Parathyroid adenoma (tissue), 2 donors: ENCODE measurements around the gene NADK2.

Experiments
- H2AFZ ChIP-seq: fragments of 300-600 bp; sonication (generic); one replicate; pipeline ENCODE4 v1.7.0; 2017; ENCODE audit warnings: antibody characterized with exemption, mild to moderate bottlenecking
- H3K27ac ChIP-seq: fragments of 300-600 bp; sonication (generic); one replicate; pipeline ENCODE4 v1.7.0; 2017
- H3K27me3 ChIP-seq: fragments of 300-600 bp; sonication (generic); one replicate; pipeline ENCODE4 v1.7.0; 2017; ENCODE audit warnings: low read length; ENCODE audit not compliant: control insufficient read depth, insufficient read depth
- H3K36me3 ChIP-seq: fragments of 300-600 bp; sonication (generic); one replicate; pipeline ENCODE4 v1.7.0; 2017; ENCODE audit warnings: low read length; ENCODE audit not compliant: control insufficient read depth, insufficient read depth
- H3K4me1 ChIP-seq: fragments of 300-600 bp; sonication (generic); one replicate; pipeline ENCODE4 v1.7.0; 2017; ENCODE audit warnings: control low read depth
- H3K4me2 ChIP-seq: fragments of 300-600 bp; sonication (generic); one replicate; pipeline ENCODE4 v1.7.0; 2017; ENCODE audit warnings: low read length
- H3K4me3 ChIP-seq: fragments of 300-600 bp; sonication (generic); one replicate; pipeline ENCODE4 v1.7.0; 2017; ENCODE audit warnings: low read depth, low read length
- H3K79me2 ChIP-seq: fragments of 300-600 bp; sonication (generic); one replicate; pipeline ENCODE4 v1.7.0; 2017; ENCODE audit warnings: control low read depth
- H3K9ac ChIP-seq: fragments of 300-600 bp; sonication (generic); one replicate; pipeline ENCODE4 v1.7.0; 2017; ENCODE audit warnings: mild to moderate bottlenecking
- H3K9me3 ChIP-seq: fragments of 300-600 bp; sonication (generic); one replicate; pipeline ENCODE4 v1.7.0; 2017; ENCODE audit warnings: low read length; ENCODE audit not compliant: control insufficient read depth
- TF ChIP-seq, protein P1 (sequence below): fragments of 300-600 bp; sonication (generic); IDR thresholded peaks from one replicate; pipeline ENCODE4 v1.7.0; 2017; ENCODE audit warnings: antibody characterized with exemption, mild to moderate bottlenecking
- donor health status: primary hyperparathyroidism.

The NADK2 gene

DNA sequence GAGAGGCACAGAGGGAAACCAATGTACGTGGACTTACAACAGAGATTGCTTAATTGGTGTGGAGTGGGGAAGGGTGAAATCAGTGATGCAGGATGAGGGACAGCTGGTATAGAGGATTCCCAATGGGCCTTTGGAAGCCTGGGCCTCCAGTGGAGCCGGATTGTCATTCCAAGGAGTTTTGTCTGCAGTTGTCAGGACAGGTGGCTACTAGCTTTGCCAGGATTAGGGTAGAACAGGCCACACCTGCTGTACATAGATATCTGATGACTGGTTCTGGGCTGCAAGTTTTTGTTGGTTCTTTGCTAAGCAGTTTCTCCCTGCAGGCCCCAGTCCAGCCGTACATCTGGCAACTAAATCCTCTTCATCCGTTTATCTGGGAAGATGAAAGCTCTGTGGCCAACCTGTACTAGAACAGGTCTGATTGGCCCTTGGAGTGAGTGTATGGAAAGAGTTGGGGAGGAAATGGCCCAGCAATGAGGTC is 85.6 kb downstream of the NADK2 start:
- H3K27ac ChIP-seq: no peak overlapping the region
- H3K4me1 ChIP-seq: no peaks in the 10 kb centered on the region
- TF ChIP-seq, protein P1, sequence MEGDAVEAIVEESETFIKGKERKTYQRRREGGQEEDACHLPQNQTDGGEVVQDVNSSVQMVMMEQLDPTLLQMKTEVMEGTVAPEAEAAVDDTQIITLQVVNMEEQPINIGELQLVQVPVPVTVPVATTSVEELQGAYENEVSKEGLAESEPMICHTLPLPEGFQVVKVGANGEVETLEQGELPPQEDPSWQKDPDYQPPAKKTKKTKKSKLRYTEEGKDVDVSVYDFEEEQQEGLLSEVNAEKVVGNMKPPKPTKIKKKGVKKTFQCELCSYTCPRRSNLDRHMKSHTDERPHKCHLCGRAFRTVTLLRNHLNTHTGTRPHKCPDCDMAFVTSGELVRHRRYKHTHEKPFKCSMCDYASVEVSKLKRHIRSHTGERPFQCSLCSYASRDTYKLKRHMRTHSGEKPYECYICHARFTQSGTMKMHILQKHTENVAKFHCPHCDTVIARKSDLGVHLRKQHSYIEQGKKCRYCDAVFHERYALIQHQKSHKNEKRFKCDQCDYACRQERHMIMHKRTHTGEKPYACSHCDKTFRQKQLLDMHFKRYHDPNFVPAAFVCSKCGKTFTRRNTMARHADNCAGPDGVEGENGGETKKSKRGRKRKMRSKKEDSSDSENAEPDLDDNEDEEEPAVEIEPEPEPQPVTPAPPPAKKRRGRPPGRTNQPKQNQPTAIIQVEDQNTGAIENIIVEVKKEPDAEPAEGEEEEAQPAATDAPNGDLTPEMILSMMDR: no peak
- no peak overlapping the region for H2AFZ ChIP-seq
- H3K9me3 ChIP-seq: no peaks in the 10 kb centered on the region
- peaks cover 14% of the 10 kb centered on the region for H3K79me2 ChIP-seq
- no peak overlapping the region for H3K4me2 ChIP-seq
- H3K36me3 ChIP-seq: no peaks in the 10 kb centered on the region
- no peak overlapping the region for H3K9ac ChIP-seq
- no peak overlapping the region for H3K4me3 ChIP-seq
- no peaks in the 10 kb centered on the region for H3K27me3 ChIP-seq

DNA sequence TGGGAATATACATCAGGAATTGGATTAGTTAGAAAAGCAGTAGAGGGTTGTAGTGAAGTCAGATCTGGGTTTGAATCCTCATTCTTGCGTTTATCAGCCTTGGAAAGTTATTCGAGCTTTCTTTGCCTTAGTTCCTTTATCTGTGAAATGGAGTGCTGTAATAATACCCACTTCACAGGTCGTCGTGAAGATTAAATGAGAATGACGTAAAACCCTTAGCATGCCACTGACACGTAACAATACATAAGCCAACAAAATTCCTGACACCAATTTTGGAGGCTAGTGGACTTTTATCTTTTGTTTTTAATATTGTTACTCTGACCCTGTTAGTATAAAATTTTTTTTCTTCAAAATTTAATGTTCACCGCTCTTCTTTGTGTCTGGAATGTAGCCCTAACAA is 86.4 kb downstream of the NADK2 start:
- Histone ChIP-seq H3K27ac (no peak overlapping the region), H3K9ac (no peak overlapping the region), H2AFZ (no peak overlapping the region), H3K4me2 (no peak overlapping the region), H3K79me2 (peaks cover 14% of the 10 kb centered on the region), H3K36me3 (no peaks in the 10 kb centered on the region), H3K4me1 (no peaks in the 10 kb centered on the region), H3K4me3 (no peak overlapping the region), H3K9me3 (no peaks in the 10 kb centered on the region), H3K27me3 (no peaks in the 10 kb centered on the region)
- TF ChIP-seq, protein P1: no peak

- H3K4me1 ChIP-seq: no peaks in the 10 kb centered on the region
- H3K36me3 ChIP-seq: no peaks in the 10 kb centered on the region
- H3K9ac ChIP-seq: no peak overlapping the region
- TF ChIP-seq, protein P1: no peak
- H3K27ac ChIP-seq: no peak overlapping the region
- no peak overlapping the region for H3K4me3 ChIP-seq
- H3K79me2 ChIP-seq: peaks cover 14% of the 10 kb centered on the region
- no peaks in the 10 kb centered on the region for H3K27me3 ChIP-seq
- no peak overlapping the region for H2AFZ ChIP-seq
- no peak overlapping the region for H3K4me2 ChIP-seq
- no peaks in the 10 kb centered on the region for H3K9me3 ChIP-seq
Observed at GRCh38 chr5:36153726-36154125, 88.0 kb downstream of the NADK2 start.

- H2AFZ ChIP-seq: no peak overlapping the region
- no peaks in the 10 kb centered on the region for H3K9me3 ChIP-seq
- no peaks in the 10 kb centered on the region for H3K27me3 ChIP-seq
- TF ChIP-seq, protein P1: no peak
- H3K79me2 ChIP-seq: peaks cover 12% of the 10 kb centered on the region
- no peak overlapping the region for H3K9ac ChIP-seq
- no peaks in the 10 kb centered on the region for H3K36me3 ChIP-seq
- H3K27ac ChIP-seq: no peak overlapping the region
- H3K4me3 ChIP-seq: no peak overlapping the region
- no peak overlapping the region for H3K4me2 ChIP-seq
- no peaks in the 10 kb centered on the region for H3K4me1 ChIP-seq
Observed at GRCh38 chr5:36153298-36153677, 88.4 kb downstream of the NADK2 start.
